Neutrophil (primary cell): ENCODE results near the gene RPTOR.

Experiments
- H3K27ac ChIP-seq: fragments of 200-600 bp; sonication (generic); 2 replicates; pipeline ENCODE4 v1.5.1; 2016; ENCODE audit warnings: mild to moderate bottlenecking, moderate library complexity
- H3K27me3 ChIP-seq: fragments of 200-600 bp; sonication (generic); 2 replicates; pipeline ENCODE4 v1.6.0; 2016; ENCODE audit warnings: mild to moderate bottlenecking
- H3K36me3 ChIP-seq: fragments of 200-600 bp; sonication (generic); 2 replicates; pipeline ENCODE4 v1.5.1; 2017
- H3K4me1 ChIP-seq, 2 experiments: fragments of 200-600 bp in 1 of 2; sonication (generic) in 1 of 2; 1 replicate in 1 of 2; 2 replicates in 1 of 2; pipeline versions ENCODE4 v1.5.1 to v1.6.1; 2013 to 2016; ENCODE audit warnings: low read depth in 1 of 2, low read length in 1 of 2, mild to moderate bottlenecking in 1 of 2, moderate library complexity in 1 of 2; ENCODE audit not compliant: control insufficient read depth in 1 of 2, insufficient read depth in 1 of 2
- H3K4me3 ChIP-seq, 2 experiments: fragments of 200-600 bp in 1 of 2; sonication (generic) in 1 of 2; 1 replicate in 1 of 2; 2 replicates in 1 of 2; pipeline ENCODE4 v1.5.1; 2013 to 2016; ENCODE audit warnings: low read depth in 1 of 2, low read length in 1 of 2, mild to moderate bottlenecking in 1 of 2, moderate library complexity in 1 of 2
- H3K9me3 ChIP-seq: fragments of 200-600 bp; sonication (generic); 2 replicates; pipeline ENCODE4 v1.5.1; 2016
- CTCF ChIP-seq: fragments of 200-600 bp; sonication (generic); IDR thresholded peaks from 2 replicates; pipeline ENCODE4 v1.5.1; 2016; ENCODE audit warnings: antibody characterized with exemption

The RPTOR gene

GRCh38 chr17:80538484-80538883 is 6.2 kb upstream of the RPTOR start:
- Histone ChIP-seq H3K9me3 (no peaks in the 10 kb centered on the region), H3K4me3 (no peak overlapping the region), H3K27me3 (peaks cover 21% of the 10 kb centered on the region), H3K36me3 (no peaks in the 10 kb centered on the region), H3K27ac (no peak overlapping the region), H3K4me1 (peaks cover 7 to 16% of the 10 kb centered on the region in 2 experiments)
- no peak for TF ChIP-seq CTCF

- Histone ChIP-seq H3K4me3 (no peak overlapping the region), H3K27me3 (peaks cover 22% of the 10 kb centered on the region), H3K27ac (no peak overlapping the region), H3K36me3 (no peaks in the 10 kb centered on the region), H3K4me1 (peaks cover 7 to 16% of the 10 kb centered on the region in 2 experiments), H3K9me3 (no peaks in the 10 kb centered on the region)
- no peak for TF ChIP-seq CTCF
Observed at GRCh38 chr17:80539022-80539641, 5.5 kb upstream of the RPTOR start.

GRCh38 chr17:80545499-80545826 is 825 bp downstream of the RPTOR start:
- Histone ChIP-seq H3K36me3 (no peaks in the 10 kb centered on the region), H3K27me3 (peaks cover 22% of the 10 kb centered on the region), H3K4me3 (peak overlapping the region; percentile 80 to 86), H3K9me3 (no peaks in the 10 kb centered on the region), H3K4me1 (peaks cover 14% of the 10 kb centered on the region in 2 experiments), H3K27ac (no peak overlapping the region)
- no peak for TF ChIP-seq CTCF

- Histone ChIP-seq H3K27ac (no peak overlapping the region), H3K9me3 (no peaks in the 10 kb centered on the region), H3K36me3 (no peaks in the 10 kb centered on the region), H3K27me3 (peaks cover 21% of the 10 kb centered on the region), H3K4me3 (no peak overlapping the region), H3K4me1 (peaks cover 14% of the 10 kb centered on the region in 2 experiments)
- no peak for TF ChIP-seq CTCF
Observed at GRCh38 chr17:80546267-80546666, 1.6 kb downstream of the RPTOR start.

GRCh38 chr17:80552523-80552922 is 7.9 kb downstream of the RPTOR start:
- Histone ChIP-seq H3K27ac (no peak overlapping the region), H3K9me3 (no peaks in the 10 kb centered on the region), H3K36me3 (no peaks in the 10 kb centered on the region), H3K27me3 (no peaks in the 10 kb centered on the region), H3K4me1 (peaks cover 0 to 5% of the 10 kb centered on the region in 2 experiments), H3K4me3 (no peak overlapping the region)
- no peak for TF ChIP-seq CTCF
